Hematopoietic multipotent progenitor cell treated with erythropoietin and hydrocortisone succinate and interleukin-3 and kit ligand, for 15 days (in vitro differentiated cells): ENCODE data around the gene CCDC6.
"Not testable (repeated sequence)": the region's sequence is repeated elsewhere in the genome, so short reads cannot be mapped to it uniquely, and the experiment has no call there.

ENCODE experiments used
- DNase-seq: peaks from one replicate; pipeline ENCODE4 v3.0.0-alpha.2; 2015; ENCODE audit warnings: low spot score

Gene CCDC6

GRCh38 chr10:59808896-59809643, 97.3 kb downstream of the CCDC6 start:
- peak; percentile 61 for DNase-seq

GRCh38 chr10:59807629-59808620, 98.4 kb downstream of the CCDC6 start:
- DNase-seq = no peak

- peak; percentile 20 for DNase-seq
Observed at GRCh38 chr10:59805014-59805413, 101.3 kb downstream of the CCDC6 start.

GRCh38 chr10:59804220-59804619, 102.1 kb downstream of the CCDC6 start:
- no peak for DNase-seq

GRCh38 chr10:59803714-59804113, 102.6 kb downstream of the CCDC6 start:
- DNase-seq = no peak

- DNase-seq = no peak
Observed at GRCh38 chr10:59801171-59801570, 105.2 kb downstream of the CCDC6 start.

- no peak for DNase-seq
Observed at GRCh38 chr10:59799421-59799820, 106.9 kb downstream of the CCDC6 start.

GRCh38 chr10:59793919-59794318, 112.4 kb downstream of the CCDC6 start:
- DNase-seq = no peak

- DNase-seq = no peak
Observed at GRCh38 chr10:59792812-59793211, 113.5 kb downstream of the CCDC6 start.

- DNase-seq = no peak
Observed at GRCh38 chr10:59791601-59792000, 114.8 kb downstream of the CCDC6 start.

- DNase-seq = not testable (repeated sequence)
Observed at GRCh38 chr10:59790080-59790479, 116.3 kb downstream of the CCDC6 start.

- DNase-seq = not testable (repeated sequence)
Observed at GRCh38 chr10:59788914-59789313, 117.4 kb downstream of the CCDC6 start.

- DNase-seq = not testable (repeated sequence)
Observed at GRCh38 chr10:59787032-59787431, 119.3 kb downstream of the CCDC6 start.

GRCh38 chr10:59785476-59785875, 120.9 kb downstream of the CCDC6 start:
- DNase-seq = not testable (repeated sequence)

- no peak for DNase-seq
Observed at GRCh38 chr10:59781511-59781910, 124.8 kb downstream of the CCDC6 start.

- DNase-seq = no peak
Observed at GRCh38 chr10:59779756-59780533, 126.4 kb downstream of the CCDC6 start.

- no peak for DNase-seq
Observed at GRCh38 chr10:59774451-59774850, 131.9 kb downstream of the CCDC6 start.

GRCh38 chr10:59773088-59773487, 133.3 kb downstream of the CCDC6 start:
- no peak for DNase-seq

GRCh38 chr10:59771162-59771807, 135.1 kb downstream of the CCDC6 start:
- no peak for DNase-seq

- DNase-seq = no peak
Observed at GRCh38 chr10:59770689-59771088, 135.7 kb downstream of the CCDC6 start.

GRCh38 chr10:59762505-59762904, 143.9 kb downstream of the CCDC6 start:
- no peak for DNase-seq

- DNase-seq = no peak
Observed at GRCh38 chr10:59757966-59758365, 148.4 kb downstream of the CCDC6 start.
